ENCODE data around the gene PPP2R5D.
A peak's percentile ranks its signal among the peaks of the same experiment; 100 is the strongest.

PPP2R5D gene

GRCh38 chr6:43059168-43060033 is 75.0 kb downstream of the PPP2R5D start, which contains the start of the genes KLC4 and MRPL2:
Gene KLC4 (plus strand): TSS chr6:43059631. CDS start chr6:43061336, 1,705 bp downstream.
Gene MRPL2 (minus strand): TSS chr6:43059434. CDS start chr6:43059381, 53 bp downstream.
- H3K4me3 ChIP-seq (ENCODE audit: low read length in 2 of 2), result peak within 1 kb of the TSS; percentile 93 to 99
- no peaks in the 10 kb centered on the region for H3K9me3 ChIP-seq (ENCODE audit: control insufficient read depth in 2 of 2, low read length in 2 of 2)
- peak within 1 kb of the TSS; percentile 86 for H3K27ac ChIP-seq (ENCODE audit: low read length)
- H3K4me1 ChIP-seq (ENCODE audit: control insufficient read depth, insufficient read depth, low read length), result peaks cover 26% of the 10 kb centered on the region
- H3K9ac ChIP-seq (ENCODE audit: low read length in 2 of 2), result peak within 1 kb of the TSS; percentile 94 to 96
- H3K36me3 ChIP-seq (ENCODE audit: control insufficient read depth in 2 of 2, insufficient read depth in 2 of 2, low read length in 2 of 2), result peaks cover 15 to 21% of the 10 kb centered on the region in 2 donors
- H3K27me3 ChIP-seq (ENCODE audit: control insufficient read depth in 1 of 2, insufficient read depth in 2 of 2, low read length in 2 of 2), result no peaks in the 10 kb centered on the region

GRCh38 chr6:43060034-43060754 is 75.8 kb downstream of the PPP2R5D start:
- Histone ChIP-seq H3K27ac (ENCODE audit: low read length) (peak overlapping the region; percentile 86), H3K4me3 (ENCODE audit: low read length in 2 of 2) (peak overlapping the region; percentile 90 to 99), H3K9me3 (ENCODE audit: control insufficient read depth in 2 of 2, low read length in 2 of 2) (no peaks in the 10 kb centered on the region), H3K36me3 (ENCODE audit: control insufficient read depth in 2 of 2, insufficient read depth in 2 of 2, low read length in 2 of 2) (peaks cover 19 to 25% of the 10 kb centered on the region in 2 donors), H3K4me1 (ENCODE audit: control insufficient read depth, insufficient read depth, low read length) (peaks cover 25% of the 10 kb centered on the region), H3K27me3 (ENCODE audit: control insufficient read depth in 1 of 2, insufficient read depth in 2 of 2, low read length in 2 of 2) (no peaks in the 10 kb centered on the region), H3K9ac (ENCODE audit: low read length in 2 of 2) (peak overlapping the region; percentile 86 to 96)

GRCh38 chr6:43060755-43061633 is 76.6 kb downstream of the PPP2R5D start:
- peak overlapping the region in 1 of 2 donors; percentile 96 for H3K9ac ChIP-seq (ENCODE audit: low read length in 2 of 2)
- no peak overlapping the region for H3K27ac ChIP-seq (ENCODE audit: low read length)

GRCh38 chr6:43061861-43062260 is 77.5 kb downstream of the PPP2R5D start:
- Histone ChIP-seq H3K27me3 (ENCODE audit: control insufficient read depth in 1 of 2, insufficient read depth in 2 of 2, low read length in 2 of 2) (no peaks in the 10 kb centered on the region), H3K36me3 (ENCODE audit: control insufficient read depth in 2 of 2, insufficient read depth in 2 of 2, low read length in 2 of 2) (peaks cover 23 to 28% of the 10 kb centered on the region in 2 donors), H3K4me3 (ENCODE audit: low read length in 2 of 2) (no peak overlapping the region), H3K9me3 (ENCODE audit: control insufficient read depth in 2 of 2, low read length in 2 of 2) (no peaks in the 10 kb centered on the region), H3K9ac (ENCODE audit: low read length in 2 of 2) (no peak overlapping the region), H3K4me1 (ENCODE audit: control insufficient read depth, insufficient read depth, low read length) (peaks cover 25% of the 10 kb centered on the region), H3K27ac (ENCODE audit: low read length) (no peak overlapping the region)

More at GRCh38 chr6:43060755-43061633, 76.6 kb downstream of the PPP2R5D start:
- Histone ChIP-seq H3K4me1 (ENCODE audit: control insufficient read depth, insufficient read depth, low read length) (peaks cover 25% of the 10 kb centered on the region), H3K36me3 (ENCODE audit: control insufficient read depth in 2 of 2, insufficient read depth in 2 of 2, low read length in 2 of 2) (peaks cover 19 to 24% of the 10 kb centered on the region in 2 donors), H3K27me3 (ENCODE audit: control insufficient read depth in 1 of 2, insufficient read depth in 2 of 2, low read length in 2 of 2) (no peaks in the 10 kb centered on the region), H3K9me3 (ENCODE audit: control insufficient read depth in 2 of 2, low read length in 2 of 2) (no peaks in the 10 kb centered on the region), H3K4me3 (ENCODE audit: low read length in 2 of 2) (peak overlapping the region; percentile 90 to 99)

All from stomach smooth muscle (tissue), 2 donors.